Measurements from ENCODE around the gene LMO3. TPM values are rescaled to one million over a fixed set of nuclear protein-coding genes. Genes with fewer than 3 reads are reported as not detected.

LMO3 gene
- total RNA-seq, 1 experiment from 2014 or later = 0.34 TPM

DNA sequence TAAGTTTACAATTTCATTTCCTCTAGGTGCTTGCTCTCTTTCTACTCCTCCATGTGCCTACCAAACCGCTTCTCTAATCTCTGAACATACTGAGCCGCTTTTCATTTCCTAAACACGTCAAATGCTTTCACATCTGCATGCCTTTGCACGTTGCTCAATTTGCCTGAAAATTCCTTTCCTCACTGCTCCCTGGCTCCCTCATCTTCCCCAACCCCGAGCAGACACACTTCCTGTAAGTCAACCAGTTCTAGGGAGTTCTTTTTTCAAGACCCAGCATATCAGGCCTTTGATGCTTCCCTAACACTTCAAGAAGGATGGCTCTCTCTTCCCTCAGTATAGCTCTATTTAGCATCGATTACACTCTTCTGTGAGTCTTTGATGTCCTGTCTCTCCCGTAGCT lies 50.3 kb downstream of the LMO3 start:
- H3K4me2 ChIP-seq (ENCODE audit: low read length) = no peak overlapping the region
- ChIA-PET POLR2A (no interaction called here), CTCF (interaction anchor here (0.9 kb wide), 1 partner anchor 11 kb away, joined by 3 read pairs; no protein-coding TSS in a partner anchor), RAD21 (ENCODE audit: low non-redundant PET in 1 of 2, low total read pairs in 2 of 2, uncharacterized antibody in 2 of 2, unreplicated experiment in 2 of 2) (no interaction called here)
- H3K36me3 ChIP-seq (ENCODE audit: control insufficient read depth in 1 of 2, insufficient read depth in 2 of 2, low read length in 2 of 2) = no peaks in the 10 kb centered on the region
- ATAC-seq (no peak), DNase-seq (ENCODE audit: low read depth, low spot score) (no peak)
- no peak overlapping the region for H3K9ac ChIP-seq (ENCODE audit: low read length)
- no peak overlapping the region for H3K4me3 ChIP-seq (replicated peaks in 1 of 2; ENCODE audit: low read depth in 1 of 2, low read length in 2 of 2)
- no peaks in the 10 kb centered on the region for H3K4me1 ChIP-seq (ENCODE audit: control insufficient read depth in 1 of 2, insufficient read depth in 2 of 2, low read length in 2 of 2)
- TF ChIP-seq JUND (IDR thresholded peaks at IDR 0.05) (no peak), EZH2phosphoT487 (IDR thresholded peaks at IDR 0.05; ENCODE audit: borderline replicate concordance) (no peak), MAX (IDR thresholded peaks at IDR 0.05) (no peak), POLR2A (IDR thresholded peaks at IDR 0.05; ENCODE audit: borderline replicate concordance, extremely low read depth, insufficient read depth, insufficient read length) (no peak), RAD21 (IDR thresholded peaks at IDR 0.05; ENCODE audit: low read depth) (no peak), FOSL1 (IDR thresholded peaks at IDR 0.05; ENCODE audit: low read depth) (no peak), SIN3A (IDR thresholded peaks at IDR 0.05; ENCODE audit: low read depth) (no peak), ZFX (IDR thresholded peaks at IDR 0.05) (no peak), YY1 (IDR thresholded peaks at IDR 0.05; ENCODE audit: extremely low read depth, insufficient replicate concordance, low read depth, low read length) (no peak), SRF (IDR thresholded peaks at IDR 0.05; ENCODE audit: low read depth) (no peak), ZBTB33 (IDR thresholded peaks at IDR 0.05; ENCODE audit: extremely low read depth, insufficient replicate concordance, low read length) (no peak), EZH2 (IDR thresholded peaks at IDR 0.05) (no peak), CTCF (IDR thresholded peaks at IDR 0.05 in 2 of 3, conservative IDR thresholded peaks at IDR 0.05 in 1 of 3; ENCODE audit: borderline replicate concordance in 1 of 3, insufficient read depth in 1 of 3, low read depth in 2 of 3, low read length in 2 of 3) (no peak)
- TF ChIP-seq, protein P1, sequence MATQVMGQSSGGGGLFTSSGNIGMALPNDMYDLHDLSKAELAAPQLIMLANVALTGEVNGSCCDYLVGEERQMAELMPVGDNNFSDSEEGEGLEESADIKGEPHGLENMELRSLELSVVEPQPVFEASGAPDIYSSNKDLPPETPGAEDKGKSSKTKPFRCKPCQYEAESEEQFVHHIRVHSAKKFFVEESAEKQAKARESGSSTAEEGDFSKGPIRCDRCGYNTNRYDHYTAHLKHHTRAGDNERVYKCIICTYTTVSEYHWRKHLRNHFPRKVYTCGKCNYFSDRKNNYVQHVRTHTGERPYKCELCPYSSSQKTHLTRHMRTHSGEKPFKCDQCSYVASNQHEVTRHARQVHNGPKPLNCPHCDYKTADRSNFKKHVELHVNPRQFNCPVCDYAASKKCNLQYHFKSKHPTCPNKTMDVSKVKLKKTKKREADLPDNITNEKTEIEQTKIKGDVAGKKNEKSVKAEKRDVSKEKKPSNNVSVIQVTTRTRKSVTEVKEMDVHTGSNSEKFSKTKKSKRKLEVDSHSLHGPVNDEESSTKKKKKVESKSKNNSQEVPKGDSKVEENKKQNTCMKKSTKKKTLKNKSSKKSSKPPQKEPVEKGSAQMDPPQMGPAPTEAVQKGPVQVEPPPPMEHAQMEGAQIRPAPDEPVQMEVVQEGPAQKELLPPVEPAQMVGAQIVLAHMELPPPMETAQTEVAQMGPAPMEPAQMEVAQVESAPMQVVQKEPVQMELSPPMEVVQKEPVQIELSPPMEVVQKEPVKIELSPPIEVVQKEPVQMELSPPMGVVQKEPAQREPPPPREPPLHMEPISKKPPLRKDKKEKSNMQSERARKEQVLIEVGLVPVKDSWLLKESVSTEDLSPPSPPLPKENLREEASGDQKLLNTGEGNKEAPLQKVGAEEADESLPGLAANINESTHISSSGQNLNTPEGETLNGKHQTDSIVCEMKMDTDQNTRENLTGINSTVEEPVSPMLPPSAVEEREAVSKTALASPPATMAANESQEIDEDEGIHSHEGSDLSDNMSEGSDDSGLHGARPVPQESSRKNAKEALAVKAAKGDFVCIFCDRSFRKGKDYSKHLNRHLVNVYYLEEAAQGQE (IDR thresholded peaks at IDR 0.05; ENCODE audit: low read depth) = no peak
- TF ChIP-seq, protein P2, sequence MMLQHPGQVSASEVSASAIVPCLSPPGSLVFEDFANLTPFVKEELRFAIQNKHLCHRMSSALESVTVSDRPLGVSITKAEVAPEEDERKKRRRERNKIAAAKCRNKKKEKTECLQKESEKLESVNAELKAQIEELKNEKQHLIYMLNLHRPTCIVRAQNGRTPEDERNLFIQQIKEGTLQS (IDR thresholded peaks at IDR 0.05) = no peak
- H4K20me1 ChIP-seq (ENCODE audit: insufficient read depth) = no peaks in the 10 kb centered on the region
- no TSS peak for BruUV-seq (replicated peaks)
- H3K9me2 ChIP-seq (ENCODE audit: insufficient read depth) = no peaks in the 10 kb centered on the region
- no peak overlapping the region for H3K27ac ChIP-seq (ENCODE audit: low read depth, low read length)
- H2AFZ ChIP-seq (ENCODE audit: low read depth, low read length, poor library complexity, severe bottlenecking) = no peak overlapping the region
- intact Hi-C loops (cut with micrococcal nuclease) = no loop called here
- H3K27me3 ChIP-seq (ENCODE audit: insufficient read depth, low read length) = no peaks in the 10 kb centered on the region
- no peaks in the 10 kb centered on the region for H3K79me2 ChIP-seq (ENCODE audit: insufficient read depth, low read length)
- H3K9me3 ChIP-seq (ENCODE audit: control insufficient read depth in 1 of 2, insufficient read depth in 1 of 2, low read depth in 1 of 2, low read length in 2 of 2) = no peaks in the 10 kb centered on the region
